ENCODE measurements around the gene DFFB. TPM values are rescaled to one million over a fixed set of nuclear protein-coding genes. Genes with fewer than 3 reads are reported as not detected.

The DFFB gene
- total RNA-seq, 3 donors from 2014 or later: 11.1 to 13.4 (median 13.0) TPM

DNA sequence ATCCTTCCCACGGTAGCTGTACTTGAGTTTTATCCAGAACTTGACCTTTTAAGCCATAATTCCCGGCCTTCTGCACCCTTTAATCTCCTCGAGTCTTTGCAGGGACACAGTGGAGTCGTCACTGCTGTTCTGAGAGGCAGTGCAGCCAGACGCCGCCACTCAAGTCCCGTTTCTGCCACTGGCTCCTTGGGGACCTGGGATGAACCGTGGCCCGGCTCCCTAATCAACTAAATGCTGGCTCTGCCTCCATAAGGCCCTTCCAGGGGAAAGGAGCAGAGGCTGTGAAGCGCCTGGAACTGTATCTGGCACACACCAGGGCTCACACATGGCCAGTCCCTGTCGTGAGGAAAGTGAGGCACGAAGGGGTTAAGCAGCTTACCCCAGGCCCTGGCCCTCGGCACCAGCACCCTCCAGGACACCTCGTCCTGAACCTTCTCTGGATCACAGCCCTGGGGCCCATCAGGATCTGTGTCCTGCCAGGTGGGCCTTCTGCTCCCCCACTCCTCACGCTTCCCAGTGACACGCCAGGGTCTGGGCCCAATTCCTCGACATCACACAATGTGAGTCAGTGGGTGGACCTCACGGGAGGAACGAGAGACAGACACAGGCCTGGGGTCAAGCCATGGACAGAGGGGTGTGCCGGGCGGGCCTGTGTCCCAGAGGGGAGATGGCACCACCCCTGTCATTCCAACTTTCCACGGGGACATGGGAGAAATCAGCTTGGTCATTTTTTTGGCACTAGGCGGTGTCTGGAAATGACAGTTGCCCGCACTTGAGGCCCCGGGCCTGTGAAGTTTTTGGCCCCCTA, 66.3 kb downstream of the DFFB start:
- Mint-ChIP-seq H3K4me3 (no peak overlapping the region), H3K27me3 (ENCODE audit: low read depth) (peaks cover 2% of the 10 kb centered on the region), H3K36me3 (ENCODE audit: insufficient read depth) (no peaks in the 10 kb centered on the region), H3K4me1 (ENCODE audit: low read depth) (peaks cover 1% of the 10 kb centered on the region), H3K9me3 (no peaks in the 10 kb centered on the region)
- ATAC-seq (no peak), DNase-seq (no peak)

DNA sequence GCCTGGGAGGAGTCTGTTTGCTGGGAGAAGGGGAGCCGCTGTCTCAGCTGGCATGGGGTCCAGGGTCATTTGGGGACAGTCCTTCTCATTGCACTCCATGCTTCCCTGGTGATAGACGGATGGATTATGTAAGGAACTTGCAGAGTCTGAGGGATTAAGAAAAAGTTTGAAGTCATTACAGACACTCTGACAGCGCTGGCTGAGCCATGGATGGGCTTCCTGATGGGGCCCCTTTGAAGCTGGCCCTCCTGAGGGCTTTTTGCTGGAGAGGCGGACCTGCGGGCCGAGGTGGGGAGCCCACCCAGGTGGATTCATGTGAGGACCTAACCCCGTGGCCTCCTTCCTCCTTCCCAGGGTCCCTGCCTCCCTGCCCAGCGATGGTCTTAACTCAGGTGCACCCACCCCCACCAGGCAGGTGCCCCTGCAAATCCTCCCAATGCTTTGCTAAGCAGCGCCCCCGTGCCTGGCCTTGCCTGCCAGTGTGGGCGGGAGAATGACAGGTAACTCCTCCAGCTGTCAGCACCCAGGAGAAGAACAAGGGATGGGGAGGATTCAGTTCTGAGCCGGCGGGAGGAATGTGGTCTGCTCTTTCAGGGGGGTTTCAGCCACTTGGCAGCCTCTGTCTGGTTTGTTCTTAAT, 67.0 kb downstream of the DFFB start:
- ATAC-seq: no peak
- no peaks in the 10 kb centered on the region for H3K36me3 Mint-ChIP-seq (ENCODE audit: insufficient read depth)
- H3K27me3 Mint-ChIP-seq (ENCODE audit: low read depth): peaks cover 2% of the 10 kb centered on the region
- H3K4me3 Mint-ChIP-seq: no peak overlapping the region
- peaks cover 1% of the 10 kb centered on the region for H3K4me1 Mint-ChIP-seq (ENCODE audit: low read depth)
- no peak for DNase-seq
- H3K9me3 Mint-ChIP-seq: no peaks in the 10 kb centered on the region

DNA sequence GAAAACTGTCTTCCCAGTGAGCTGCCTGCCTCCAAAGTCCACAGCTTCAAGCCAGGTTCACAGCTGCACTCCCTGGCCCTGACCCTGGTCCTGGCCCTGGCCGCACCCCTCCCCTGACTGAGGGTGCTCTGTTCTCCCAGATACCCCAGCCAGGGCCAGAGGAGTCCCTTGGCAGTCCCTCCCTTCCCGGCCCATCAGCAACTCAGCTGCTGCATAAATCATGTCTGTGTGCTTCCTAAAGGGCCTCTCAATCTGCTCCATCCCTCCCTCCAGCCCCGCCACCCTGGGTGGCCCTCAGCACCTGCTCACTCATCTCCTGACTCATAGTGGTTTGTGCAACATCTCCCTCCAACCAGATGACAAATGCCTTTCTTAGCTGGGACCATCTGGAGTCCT, 67.5 kb downstream of the DFFB start:
- no peaks in the 10 kb centered on the region for H3K36me3 Mint-ChIP-seq (ENCODE audit: insufficient read depth)
- H3K9me3 Mint-ChIP-seq: no peaks in the 10 kb centered on the region
- H3K4me3 Mint-ChIP-seq: no peak overlapping the region
- ATAC-seq (no peak), DNase-seq (no peak)
- H3K4me1 Mint-ChIP-seq (ENCODE audit: low read depth): peaks cover 1% of the 10 kb centered on the region
- H3K27me3 Mint-ChIP-seq (ENCODE audit: low read depth): peaks cover 2% of the 10 kb centered on the region

DNA sequence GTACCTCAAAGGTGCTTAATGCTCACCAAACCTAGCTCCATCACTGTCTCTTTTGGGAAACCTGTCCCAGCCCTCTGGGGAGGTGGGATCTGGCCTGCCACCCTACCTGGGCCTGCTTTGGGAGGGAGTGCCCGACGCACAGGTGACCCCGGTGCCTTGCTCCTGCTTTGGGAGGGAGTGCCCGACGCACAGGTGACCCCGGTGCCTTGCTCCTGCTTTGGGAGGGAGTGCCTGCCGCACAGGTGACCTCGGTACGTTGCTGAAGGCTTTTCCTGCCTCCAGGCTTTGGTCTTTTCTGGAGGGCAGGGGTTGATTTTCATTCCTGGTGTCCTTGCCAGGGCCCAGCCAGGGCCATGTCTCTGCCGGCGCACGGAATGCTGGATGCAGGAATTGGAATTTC, 68.0 kb downstream of the DFFB start:
- Mint-ChIP-seq H3K36me3 (ENCODE audit: insufficient read depth) (no peaks in the 10 kb centered on the region), H3K4me1 (ENCODE audit: low read depth) (peaks cover 1% of the 10 kb centered on the region), H3K4me3 (no peak overlapping the region), H3K9me3 (no peaks in the 10 kb centered on the region), H3K27me3 (ENCODE audit: low read depth) (peaks cover 2% of the 10 kb centered on the region)
- no peak for ATAC-seq
- DNase-seq: no peak

DNA sequence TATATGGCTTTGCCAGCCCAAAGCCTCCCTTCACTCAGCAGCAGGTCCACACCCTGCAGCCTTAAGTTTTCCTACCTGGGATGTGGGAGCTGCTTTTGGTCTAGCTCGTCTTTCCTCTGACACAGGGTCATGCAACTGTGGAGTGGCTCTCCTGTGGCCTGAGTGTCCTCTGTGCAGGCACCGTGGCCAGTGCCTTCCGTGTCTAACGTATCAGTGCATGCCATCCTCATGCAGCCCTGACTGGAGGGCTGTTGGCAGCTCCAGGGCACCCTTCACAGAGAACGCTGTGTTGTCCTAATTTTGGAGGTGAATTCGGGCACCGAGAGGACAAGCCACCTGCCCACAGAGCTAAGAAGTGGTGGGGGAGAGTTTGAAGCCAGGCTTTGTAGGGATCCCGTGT, 68.5 kb downstream of the DFFB start:
- Mint-ChIP-seq H3K9me3 (no peaks in the 10 kb centered on the region), H3K4me1 (ENCODE audit: low read depth) (peaks cover 1% of the 10 kb centered on the region), H3K27me3 (ENCODE audit: low read depth) (peaks cover 2% of the 10 kb centered on the region), H3K4me3 (no peak overlapping the region), H3K36me3 (ENCODE audit: insufficient read depth) (no peaks in the 10 kb centered on the region)
- ATAC-seq: no peak
- no peak for DNase-seq

DNA sequence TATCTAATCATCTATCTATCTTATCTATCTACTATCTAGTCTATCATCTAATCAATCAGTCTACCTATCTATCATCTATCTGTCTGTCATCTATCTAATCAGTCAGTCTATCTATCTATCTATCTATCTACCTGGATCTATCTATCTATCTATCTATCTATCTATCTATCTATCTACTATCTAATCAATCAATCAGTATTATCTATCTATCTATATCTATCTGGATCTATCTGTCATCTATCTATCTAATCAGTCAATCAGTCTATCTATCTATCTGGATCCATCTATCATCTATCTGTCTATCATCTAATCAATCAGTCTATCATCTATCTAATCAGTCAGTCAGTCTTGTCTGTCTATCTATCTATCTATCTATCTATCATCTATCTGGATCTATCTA, 69.7 kb downstream of the DFFB start:
- peaks cover 1% of the 10 kb centered on the region for H3K4me1 Mint-ChIP-seq (ENCODE audit: low read depth)

DNA sequence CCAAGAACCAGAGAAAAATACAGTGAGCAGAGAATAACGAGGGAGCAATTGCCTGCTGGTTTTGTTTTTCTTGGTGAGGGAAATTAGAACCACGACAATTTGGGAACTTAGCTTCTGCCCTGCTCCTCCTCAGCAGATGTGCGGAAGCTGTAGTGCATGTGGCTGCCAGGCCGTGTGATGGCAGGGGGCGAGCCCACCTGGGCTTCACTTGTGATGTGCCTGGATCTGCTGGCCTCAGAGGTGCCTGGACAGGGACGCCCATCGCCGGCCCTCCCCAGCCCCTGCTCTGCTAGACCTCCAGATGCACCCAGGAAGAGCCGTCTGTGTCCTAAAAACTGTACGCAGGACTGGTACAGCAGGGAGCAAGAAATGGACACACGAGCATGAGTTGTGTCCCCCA, 71.3 kb downstream of the DFFB start:
- DNase-seq (no peak), ATAC-seq (no peak)
- peaks cover 4% of the 10 kb centered on the region for H3K27me3 Mint-ChIP-seq (ENCODE audit: low read depth)
- H3K9me3 Mint-ChIP-seq: no peaks in the 10 kb centered on the region
- H3K36me3 Mint-ChIP-seq (ENCODE audit: insufficient read depth): no peaks in the 10 kb centered on the region
- H3K4me3 Mint-ChIP-seq: no peak overlapping the region
- H3K4me1 Mint-ChIP-seq (ENCODE audit: low read depth): no peaks in the 10 kb centered on the region

More for the DNA sequence above, 69.7 kb downstream of the DFFB start:
- Mint-ChIP-seq H3K9me3 (no peaks in the 10 kb centered on the region), H3K36me3 (ENCODE audit: insufficient read depth) (no peaks in the 10 kb centered on the region), H3K27me3 (ENCODE audit: low read depth) (peaks cover 2% of the 10 kb centered on the region), H3K4me3 (no peak overlapping the region)
- DNase-seq: no peak
- ATAC-seq: no peak

DNA sequence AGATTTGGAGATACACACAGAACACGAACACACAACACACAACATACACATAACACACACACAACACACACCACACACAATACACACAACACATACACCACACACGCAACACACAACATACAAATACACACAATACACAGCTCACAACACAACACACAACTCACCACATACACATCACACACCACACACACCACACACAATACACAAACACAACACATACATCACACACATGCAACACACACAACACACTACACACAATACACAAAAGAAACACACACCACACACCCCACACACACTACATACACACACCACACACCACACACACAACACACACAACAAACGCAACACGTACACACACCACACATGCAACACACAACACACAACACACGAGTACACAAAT, 71.8 kb downstream of the DFFB start:
- no peak for ATAC-seq

DNA sequence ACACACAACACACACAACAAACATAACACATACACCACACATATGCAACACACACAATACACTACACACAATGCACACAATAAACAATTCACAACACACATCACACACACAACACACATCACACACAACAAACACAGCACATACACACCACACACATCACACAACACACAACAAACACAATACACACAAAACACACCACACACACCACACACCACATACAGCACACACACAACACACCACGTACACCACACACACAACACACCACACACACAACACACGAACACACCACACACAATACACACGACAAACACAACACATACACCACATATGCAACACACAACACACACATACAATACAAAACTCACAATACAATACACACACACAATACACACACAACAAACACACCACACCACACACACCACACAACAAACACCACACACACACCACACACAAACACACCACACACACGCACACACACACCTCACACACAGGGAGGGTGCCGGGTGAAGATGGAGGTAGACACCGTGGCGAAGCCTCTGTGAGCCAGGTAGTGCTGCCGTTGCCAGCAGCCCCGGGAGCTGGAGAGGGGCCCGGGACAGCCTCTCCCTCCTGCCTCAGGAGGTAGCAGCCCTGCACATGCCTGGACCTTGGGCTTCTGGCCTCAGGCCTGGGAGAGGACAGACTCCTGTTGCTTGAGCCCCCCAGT, 73.2 kb downstream of the DFFB start:
- no peaks in the 10 kb centered on the region for H3K4me1 Mint-ChIP-seq (ENCODE audit: low read depth)
- H3K9me3 Mint-ChIP-seq: no peaks in the 10 kb centered on the region
- DNase-seq: no peak
- H3K36me3 Mint-ChIP-seq (ENCODE audit: insufficient read depth): no peaks in the 10 kb centered on the region
- no peak for ATAC-seq
- peaks cover 11% of the 10 kb centered on the region for H3K27me3 Mint-ChIP-seq (ENCODE audit: low read depth)
- H3K4me3 Mint-ChIP-seq: no peak overlapping the region

More for the DNA sequence above, 71.8 kb downstream of the DFFB start:
- H3K4me1 Mint-ChIP-seq (ENCODE audit: low read depth): no peaks in the 10 kb centered on the region
- H3K36me3 Mint-ChIP-seq (ENCODE audit: insufficient read depth): no peaks in the 10 kb centered on the region
- DNase-seq: no peak
- no peak overlapping the region for H3K4me3 Mint-ChIP-seq
- H3K27me3 Mint-ChIP-seq (ENCODE audit: low read depth): peaks cover 6% of the 10 kb centered on the region
- H3K9me3 Mint-ChIP-seq: no peaks in the 10 kb centered on the region

DNA sequence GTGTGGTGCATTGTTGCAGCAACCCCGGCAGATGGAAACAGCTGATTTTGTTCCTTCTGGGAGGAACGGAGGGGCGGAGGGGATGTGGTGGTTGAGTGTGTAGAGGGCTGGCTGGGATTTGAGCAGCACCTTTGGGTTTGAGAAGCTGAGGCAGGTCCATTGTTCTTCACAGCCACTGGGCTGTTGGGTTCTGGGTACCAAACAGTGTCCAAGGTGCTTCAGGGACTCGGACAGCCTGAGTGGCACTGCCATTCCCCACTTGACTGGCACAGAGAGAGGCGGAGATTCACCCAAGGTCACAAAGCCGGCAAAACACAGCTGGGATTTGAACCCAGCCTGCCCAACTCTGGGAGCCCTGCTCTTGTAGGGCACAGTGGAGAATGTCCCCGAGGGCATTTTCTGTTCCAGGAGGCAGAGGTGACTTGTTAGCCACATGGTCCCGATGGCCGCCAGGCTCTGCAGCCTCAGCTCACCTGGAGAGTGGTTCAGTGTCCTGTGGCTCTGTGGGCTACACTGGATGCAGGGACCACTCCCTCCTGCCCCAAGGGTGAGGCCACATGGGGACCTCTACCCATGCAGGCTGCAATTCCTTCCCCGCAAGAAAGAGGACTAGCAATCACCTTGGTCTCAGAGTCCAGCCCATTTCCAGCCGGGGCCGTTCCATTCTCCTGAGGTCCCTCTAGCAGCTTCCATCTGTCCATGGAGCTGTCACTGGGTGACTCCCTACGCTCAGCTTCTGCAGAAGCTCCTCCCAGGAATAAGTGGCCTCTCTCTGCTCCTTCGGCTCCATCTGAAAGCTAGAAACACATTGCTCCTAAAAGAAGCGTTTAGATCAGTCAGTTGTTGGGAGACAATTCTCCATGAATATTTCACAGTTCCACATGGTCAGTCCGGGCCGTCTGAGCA, 74.0 kb downstream of the DFFB start:
- DNase-seq: no peak
- ATAC-seq: no peak
- Mint-ChIP-seq H3K4me1 (ENCODE audit: low read depth) (no peaks in the 10 kb centered on the region), H3K27me3 (ENCODE audit: low read depth) (peaks cover 14% of the 10 kb centered on the region), H3K36me3 (ENCODE audit: insufficient read depth) (no peaks in the 10 kb centered on the region), H3K9me3 (no peaks in the 10 kb centered on the region), H3K4me3 (no peak overlapping the region)

DNA sequence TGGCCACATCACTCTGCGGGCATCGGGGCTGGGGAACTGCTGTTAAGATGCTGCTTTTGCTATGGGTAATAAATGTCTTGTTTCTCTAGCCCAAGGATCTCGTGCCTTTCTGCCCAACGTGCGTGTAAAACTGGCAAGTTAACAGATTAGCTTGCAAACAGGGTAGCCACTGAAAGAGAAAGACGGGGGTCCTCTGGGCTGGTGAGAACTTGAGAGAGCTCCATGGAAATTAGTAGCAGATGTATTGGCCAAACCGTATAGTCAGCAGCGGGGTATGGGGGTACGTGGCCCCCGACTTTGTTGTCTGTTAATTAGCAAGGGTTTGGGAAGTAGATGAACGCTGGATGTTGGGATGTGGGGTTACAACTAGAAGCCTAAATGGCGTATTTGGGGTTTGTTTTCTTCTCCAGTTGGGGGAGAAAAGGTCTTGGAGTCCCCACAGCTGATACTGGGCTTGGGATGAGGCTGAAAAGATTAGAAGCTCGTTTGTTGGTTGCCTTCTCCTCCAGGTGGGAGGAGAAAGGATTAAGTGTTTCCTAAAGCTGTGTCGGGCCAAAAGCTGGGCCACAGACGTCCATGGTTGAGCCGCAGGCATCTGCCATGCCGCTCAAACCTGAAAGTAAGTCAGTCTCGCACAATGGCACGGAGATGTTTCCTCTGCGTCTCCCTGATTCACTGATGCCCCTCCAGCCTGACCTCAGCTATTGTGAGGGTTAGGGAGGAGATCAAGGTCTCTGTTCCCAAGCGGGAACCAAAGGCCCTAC, 75.1 kb downstream of the DFFB start:
- no peak overlapping the region for H3K4me3 Mint-ChIP-seq
- no peaks in the 10 kb centered on the region for H3K36me3 Mint-ChIP-seq (ENCODE audit: insufficient read depth)
- no peaks in the 10 kb centered on the region for H3K4me1 Mint-ChIP-seq (ENCODE audit: low read depth)
- H3K9me3 Mint-ChIP-seq: peaks cover 5% of the 10 kb centered on the region
- ATAC-seq (no peak), DNase-seq (no peak)
- peaks cover 16% of the 10 kb centered on the region for H3K27me3 Mint-ChIP-seq (ENCODE audit: low read depth)
